Measurements from ENCODE around the gene JADE1.

GRCh38 chr4:128855621-128856020 lies 46.1 kb downstream of the JADE1 start:
- TF ChIP-seq CTCF (IDR thresholded peaks at IDR 0.05), result no peak
- no peak for TF ChIP-seq POLR2A (IDR thresholded peaks at IDR 0.05)
